ENCODE data around the gene MED12.

MED12 gene

DNA sequence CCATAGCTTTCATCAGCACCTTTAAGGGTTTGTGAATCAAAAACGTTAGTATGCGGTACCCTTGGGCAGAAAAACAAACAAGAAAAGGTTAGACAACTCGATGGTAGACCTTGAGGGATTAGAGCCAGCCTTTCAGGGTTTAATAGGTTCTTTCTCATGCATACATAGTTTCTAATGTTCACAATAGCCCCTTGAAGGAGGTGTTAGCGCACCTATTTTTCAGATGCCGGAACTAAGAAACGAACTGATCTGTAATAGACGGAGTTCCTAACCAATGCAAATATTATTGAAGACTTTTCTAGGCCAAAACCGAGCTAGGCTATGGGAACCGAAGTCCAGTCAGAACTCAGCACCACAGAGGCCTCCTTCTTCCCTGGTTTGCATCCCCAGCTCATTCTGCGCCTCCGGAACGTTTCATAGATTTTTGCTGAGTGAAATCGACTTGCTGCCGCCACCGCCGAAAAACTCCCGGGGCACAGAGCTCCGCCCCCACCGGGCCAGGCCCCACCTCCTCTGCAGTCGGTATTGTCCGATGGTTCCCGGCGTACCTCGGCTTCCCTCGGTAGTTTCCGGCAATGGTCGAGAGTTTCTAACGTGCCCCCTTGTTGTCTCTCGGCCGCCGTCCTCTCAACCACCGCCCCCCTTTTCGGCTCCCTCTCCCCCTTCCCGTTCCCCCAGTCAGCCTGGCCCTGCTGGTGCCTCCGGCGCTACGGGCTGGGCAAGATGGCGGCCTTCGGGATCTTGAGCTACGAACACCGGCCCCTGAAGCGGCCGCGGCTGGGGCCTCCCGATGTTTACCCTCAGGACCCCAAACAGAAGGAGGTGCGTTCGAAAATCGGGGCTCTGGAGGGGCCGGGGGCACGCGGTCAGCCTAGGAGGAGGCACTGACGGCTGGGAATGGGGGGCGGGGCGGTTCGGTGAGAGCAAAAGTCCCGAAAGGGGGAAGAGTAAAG lies at the start of gene MED12:
Gene MED12 (plus strand): TSS at position 565 of the 953 bp plus-strand sequence. CDS start 159 bp downstream, at position 724.
- DNase-seq = peak; percentile 93

DNA sequence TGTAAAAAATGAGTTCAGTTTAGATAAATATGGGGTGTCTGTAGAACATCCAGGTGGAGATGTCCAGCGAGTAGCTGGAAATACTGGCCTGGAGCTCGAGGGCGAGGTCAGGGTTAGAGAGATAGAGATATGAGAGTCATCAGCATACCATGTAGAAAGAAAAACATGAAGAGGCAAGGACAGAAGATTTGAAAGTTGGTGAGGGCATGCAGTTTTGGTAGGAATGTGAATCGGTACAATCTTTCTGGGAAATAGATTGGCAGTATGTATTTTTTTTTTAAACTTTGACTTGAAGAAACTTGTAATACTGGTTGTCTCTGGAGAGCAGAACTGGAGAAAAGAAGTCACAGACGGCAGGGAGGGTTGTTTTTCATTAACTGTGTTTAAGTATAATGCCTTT lies 47.9 kb upstream of the MED12 start:
- DNase-seq = no peak

DNA sequence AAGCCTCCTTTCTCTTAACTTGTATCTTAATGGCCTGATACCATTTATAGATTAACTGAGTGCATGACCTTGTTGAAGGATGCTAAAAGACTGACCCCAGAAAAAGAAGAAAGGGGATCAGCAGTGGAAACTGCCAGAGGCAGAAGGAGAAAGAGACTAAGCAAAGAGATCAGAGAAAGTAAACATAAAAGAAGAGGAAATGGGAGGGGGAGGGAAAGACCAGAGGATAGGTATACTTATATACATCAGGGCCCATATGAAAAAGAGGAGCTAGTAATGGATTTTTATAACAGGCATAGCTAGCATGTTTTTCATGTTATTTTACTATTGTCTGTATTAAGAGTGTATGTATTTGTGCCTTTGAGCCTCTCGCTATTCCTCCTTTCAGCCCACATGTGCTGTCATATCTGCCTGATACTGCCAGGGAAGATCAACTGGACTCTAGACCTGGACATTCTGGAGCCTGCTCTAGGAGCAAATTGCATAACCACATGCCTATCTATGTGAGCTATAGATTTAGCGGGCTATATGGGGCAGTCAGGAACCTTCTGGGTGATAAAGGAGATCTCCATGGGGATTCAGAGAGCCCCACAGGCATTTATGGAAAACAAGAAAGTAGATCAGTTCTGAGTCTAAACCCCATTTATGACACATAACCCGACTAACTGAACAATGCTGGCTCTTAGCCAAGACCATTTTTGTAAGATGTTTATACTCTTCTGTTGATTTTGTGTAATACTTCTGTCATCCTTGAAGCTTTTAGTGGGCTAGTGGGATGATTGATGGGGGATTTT lies 36.9 kb upstream of the MED12 start:
- DNase-seq = no peak

DNA sequence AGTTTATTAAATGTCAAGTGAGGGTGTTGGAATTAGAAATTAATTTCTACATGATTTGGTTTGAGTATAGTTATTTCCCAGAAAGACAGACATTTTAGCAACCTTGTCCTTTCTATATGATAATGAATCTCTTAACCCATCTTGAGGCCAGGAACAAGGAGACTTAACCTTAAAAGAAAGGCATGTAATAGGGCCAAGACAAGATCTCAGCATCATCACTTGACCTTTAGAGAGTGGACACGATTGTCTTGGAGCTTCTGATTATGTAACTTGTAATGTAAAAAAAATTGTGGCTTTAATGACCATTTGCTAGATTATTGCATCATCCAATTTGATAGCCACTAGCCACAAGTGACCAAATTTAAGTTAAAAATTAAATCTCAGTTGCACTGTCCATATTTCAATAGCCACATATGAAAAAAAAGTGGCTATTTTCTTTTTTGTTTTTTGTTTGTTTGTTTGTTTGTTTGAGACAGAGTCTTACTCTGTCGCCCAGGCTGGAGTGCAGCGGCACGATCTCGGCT lies 36.2 kb upstream of the MED12 start:
- no peak for DNase-seq

DNA sequence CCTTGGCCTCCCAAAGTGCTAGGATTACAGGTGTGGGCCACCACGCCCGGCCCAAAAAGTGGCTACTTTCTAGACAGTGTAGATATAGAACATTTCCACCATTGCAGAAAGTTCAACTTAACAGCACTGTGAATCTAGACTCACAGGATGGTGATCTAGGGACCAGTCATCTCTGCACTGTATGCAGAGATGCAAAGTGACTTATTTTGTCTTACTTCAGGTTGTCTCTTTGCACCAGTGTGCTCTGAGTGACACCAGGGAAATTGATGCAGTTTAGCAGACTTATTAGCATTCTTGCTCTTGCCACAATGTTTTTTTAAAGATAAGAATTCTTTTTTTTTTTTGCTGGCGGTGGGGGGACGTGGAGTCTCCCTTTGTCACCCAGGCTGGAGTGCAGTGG lies 35.6 kb upstream of the MED12 start:
- DNase-seq = no peak

DNA sequence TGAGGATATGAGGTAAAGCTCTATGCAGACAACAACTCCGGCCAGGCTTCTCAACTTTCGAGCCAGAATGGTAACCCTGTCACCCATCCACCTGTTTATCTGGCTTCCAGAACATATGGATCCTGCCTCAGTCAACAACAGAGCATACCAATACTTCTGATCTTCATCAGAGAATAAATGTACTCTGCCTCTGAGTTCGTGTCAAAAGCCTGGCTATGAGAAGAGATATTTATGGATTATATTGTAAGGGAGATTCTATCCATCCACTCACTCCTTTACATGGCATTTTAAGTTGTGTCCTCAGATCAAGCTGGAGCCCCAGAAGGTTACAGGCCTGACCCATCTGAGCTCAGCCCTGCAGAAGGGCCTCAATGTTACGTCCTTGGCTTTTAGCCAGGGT lies 32.5 kb upstream of the MED12 start:
- DNase-seq = no peak

DNA sequence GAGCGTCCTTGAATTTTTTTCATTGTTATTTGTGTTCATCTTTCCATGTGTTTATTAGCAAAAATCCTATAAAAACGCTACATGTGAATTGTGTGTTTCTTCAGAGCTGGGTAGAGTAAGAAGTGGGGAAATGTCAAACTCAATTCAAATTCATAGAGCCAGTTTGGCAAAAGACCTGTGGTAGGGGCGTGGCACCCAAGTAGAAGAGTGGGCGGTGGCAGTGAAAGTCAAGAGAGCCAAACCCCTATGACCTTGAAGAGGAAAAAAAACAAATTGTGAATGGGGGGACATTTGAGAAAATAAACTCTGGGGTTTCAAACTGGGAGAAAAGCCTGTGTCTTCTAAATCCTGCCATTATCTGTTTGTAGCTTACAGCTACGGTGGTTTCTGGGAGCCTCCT lies 27.1 kb upstream of the MED12 start:
- DNase-seq = no peak

DNA sequence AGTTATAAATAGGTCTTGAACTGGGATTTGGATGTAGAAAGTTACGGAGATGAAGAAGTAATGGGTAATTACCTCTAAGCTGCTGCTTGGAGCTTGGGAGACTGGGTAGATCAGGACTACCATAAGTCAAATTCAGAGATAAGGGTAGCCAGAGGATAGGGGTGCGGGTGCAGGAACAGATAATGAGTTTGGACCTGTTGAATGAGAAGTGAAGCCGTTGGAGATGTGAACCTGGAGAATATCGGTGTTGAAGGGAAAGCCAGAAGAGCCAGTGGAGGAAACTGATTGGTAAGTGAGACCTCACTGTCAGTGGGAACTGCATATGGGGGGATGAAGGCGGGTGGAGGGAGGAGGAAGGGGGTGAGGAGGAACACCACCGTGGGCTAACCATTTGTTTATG lies 23.4 kb upstream of the MED12 start:
- no peak for DNase-seq

DNA sequence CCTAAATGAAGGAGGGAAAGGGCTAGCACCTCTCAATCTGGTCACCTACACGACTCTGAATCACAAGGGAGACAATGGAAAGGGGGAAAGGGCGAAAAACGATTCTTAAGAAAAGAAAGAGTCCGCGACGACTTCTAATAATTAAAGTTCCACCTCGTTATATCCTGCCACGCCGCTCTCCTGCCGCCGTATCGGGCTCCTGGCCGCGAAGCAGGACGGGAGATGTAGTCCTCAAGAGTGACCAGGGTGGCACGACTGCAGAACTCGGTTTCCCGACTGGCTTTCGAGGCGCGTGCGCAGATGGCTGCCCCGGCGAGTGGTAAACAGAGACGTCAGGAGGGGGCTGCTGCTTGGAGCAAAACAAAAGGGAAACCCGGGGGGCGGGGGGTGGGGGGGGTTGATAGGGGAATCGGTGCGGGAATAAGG lies 22.8 kb upstream of the MED12 start, which contains the start of gene FOXO4:
Gene FOXO4 (plus strand): TSS at position 297 of the 426 bp plus-strand sequence. CDS start 678 bp downstream, outside the sequence.
- peak; percentile 95 for DNase-seq

DNA sequence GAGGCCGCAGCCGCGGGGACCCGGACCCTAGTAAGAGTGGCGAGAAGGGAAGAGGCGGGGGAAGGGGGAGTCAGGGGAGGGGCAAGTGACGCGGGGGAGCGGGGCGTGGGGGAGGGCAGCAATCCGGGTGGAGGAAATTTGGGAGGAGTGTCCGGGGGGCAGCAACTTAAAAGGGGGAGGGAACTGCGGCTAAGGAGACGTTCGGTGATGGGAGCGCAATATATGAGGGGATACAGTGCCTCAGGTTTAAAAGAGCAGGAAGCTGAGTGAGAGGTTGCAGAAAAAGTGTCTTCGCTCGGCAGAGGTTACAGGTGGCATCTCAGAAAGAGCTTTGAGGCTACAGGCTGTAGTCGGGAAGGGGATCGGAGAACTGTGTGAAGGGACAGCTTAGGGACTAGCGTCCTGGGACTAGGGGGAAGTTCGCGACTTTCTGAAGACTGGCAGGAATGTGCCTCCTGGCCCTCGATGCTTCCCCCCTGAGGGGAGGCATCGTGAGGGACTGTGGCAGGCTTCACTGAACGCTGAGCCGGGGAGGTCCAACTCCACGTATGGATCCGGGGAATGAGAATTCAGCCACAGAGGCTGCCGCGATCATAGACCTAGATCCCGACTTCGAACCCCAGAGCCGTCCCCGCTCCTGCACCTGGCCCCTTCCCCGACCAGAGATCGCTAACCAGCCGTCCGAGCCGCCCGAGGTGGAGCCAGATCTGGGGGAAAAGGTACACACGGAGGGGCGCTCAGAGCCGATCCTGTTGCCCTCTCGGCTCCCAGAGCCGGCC lies 22.2 kb upstream of the MED12 start:
- no peak for DNase-seq

DNA sequence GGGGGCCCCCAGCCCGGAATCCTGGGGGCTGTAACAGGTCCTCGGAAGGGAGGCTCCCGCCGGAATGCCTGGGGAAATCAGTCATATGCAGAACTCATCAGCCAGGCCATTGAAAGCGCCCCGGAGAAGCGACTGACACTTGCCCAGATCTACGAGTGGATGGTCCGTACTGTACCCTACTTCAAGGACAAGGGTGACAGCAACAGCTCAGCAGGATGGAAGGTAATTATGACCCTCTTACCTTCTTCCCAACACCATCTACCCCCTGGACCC lies 21.7 kb upstream of the MED12 start:
- no peak for DNase-seq

DNA sequence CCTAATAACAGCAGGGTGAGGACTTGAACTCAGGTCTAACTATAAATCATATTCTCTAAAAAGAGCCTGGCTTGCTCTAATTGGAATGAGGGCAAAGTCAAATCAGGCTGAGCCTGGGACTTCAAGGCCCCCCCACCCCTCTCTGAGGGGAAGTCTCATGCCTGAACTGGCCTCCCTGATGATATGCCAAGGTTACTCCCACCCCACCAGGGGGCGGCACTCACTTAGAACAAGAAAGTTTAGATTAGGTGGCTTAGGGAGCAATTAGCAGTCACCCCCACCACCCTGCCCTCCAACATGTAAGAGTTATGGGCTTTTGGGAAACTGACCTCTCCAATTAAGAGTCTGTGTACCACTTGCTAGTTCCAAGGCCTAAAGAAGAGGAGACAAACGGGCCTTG lies 20.1 kb upstream of the MED12 start:
- DNase-seq = peak; percentile 91

DNA sequence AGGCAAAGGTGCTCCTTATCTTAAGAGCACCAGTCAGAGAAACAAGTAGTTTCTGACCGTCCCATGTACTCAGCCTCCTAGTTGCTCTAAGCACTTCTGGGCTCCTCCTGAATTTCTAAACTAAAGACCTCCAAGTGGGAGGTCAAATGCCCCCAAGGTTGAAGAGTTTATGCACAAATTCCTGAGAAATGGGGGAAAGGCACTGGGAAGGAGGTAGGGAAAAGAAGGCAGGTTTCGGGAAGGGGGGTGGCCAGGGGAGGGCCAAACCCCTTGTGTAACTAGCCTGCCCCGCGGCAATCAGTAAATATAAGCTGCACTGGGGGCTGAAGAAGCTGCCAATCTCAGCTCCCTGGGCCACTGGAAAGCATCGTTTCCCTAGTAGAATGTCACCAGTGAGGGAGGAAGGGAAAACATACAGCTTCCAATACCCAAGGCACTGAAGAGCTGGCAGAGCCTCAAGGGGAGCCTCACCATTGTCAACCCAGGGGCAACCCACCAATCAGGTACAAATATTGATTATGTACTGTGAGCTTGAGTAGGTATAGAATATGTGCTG lies 19.4 kb upstream of the MED12 start:
- DNase-seq = no peak

DNA sequence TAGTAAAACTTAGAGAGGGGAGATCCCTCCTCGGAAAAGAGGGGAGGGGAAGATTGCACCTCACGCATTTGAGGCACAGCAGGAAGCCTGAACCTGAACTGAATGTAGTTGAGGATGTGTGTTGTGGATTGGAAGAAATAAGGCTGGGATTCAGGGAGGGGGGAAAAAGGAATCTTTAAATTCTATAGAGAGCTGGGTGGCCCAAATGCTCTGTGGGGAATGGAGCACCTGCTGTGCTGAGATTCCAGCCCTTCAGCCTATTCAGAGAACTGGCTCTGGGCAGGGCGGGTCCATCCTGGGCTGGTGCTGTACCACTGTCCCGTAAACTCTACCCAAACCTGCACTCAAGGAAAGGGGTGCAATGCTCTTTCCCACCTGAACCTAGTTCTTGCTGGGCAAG lies 18.7 kb upstream of the MED12 start:
- no peak for DNase-seq

DNA sequence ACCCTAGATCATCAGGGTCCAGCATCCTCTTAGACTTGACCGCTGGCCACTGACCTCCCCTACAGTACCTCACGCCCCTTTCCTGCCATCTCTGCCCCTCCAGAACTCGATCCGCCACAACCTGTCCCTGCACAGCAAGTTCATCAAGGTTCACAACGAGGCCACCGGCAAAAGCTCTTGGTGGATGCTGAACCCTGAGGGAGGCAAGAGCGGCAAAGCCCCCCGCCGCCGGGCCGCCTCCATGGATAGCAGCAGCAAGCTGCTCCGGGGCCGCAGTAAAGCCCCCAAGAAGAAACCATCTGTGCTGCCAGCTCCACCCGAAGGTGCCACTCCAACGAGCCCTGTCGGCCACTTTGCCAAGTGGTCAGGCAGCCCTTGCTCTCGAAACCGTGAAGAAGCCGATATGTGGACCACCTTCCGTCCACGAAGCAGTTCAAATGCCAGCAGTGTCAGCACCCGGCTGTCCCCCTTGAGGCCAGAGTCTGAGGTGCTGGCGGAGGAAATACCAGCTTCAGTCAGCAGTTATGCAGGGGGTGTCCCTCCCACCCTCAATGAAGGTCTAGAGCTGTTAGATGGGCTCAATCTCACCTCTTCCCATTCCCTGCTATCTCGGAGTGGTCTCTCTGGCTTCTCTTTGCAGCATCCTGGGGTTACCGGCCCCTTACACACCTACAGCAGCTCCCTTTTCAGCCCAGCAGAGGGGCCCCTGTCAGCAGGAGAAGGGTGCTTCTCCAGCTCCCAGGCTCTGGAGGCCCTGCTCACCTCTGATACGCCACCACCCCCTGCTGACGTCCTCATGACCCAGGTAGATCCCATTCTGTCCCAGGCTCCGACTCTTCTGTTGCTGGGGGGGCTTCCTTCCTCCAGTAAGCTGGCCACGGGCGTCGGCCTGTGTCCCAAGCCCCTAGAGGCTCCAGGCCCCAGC lies 17.6 kb upstream of the MED12 start:
- no peak for DNase-seq

DNA sequence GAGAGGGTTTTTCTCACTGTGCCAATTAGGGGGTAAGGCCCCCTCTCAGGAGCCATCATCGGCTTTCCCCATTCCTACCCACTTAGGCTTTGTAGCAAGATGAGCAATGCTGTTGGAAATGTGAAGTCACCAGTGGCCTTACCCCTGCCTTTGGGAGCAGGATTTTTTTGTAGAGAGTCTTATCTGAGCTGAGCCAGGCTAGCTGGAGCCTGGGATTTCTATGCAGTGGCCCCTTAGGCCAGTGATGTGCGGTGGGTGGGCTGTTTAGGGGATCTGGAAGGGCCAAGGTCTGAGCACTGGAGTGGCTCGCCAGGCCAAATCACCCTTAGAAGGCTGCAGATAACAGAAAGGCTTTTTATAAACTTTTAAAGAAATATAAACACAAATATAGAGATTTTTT lies 16.1 kb upstream of the MED12 start:
- no peak for DNase-seq

DNA sequence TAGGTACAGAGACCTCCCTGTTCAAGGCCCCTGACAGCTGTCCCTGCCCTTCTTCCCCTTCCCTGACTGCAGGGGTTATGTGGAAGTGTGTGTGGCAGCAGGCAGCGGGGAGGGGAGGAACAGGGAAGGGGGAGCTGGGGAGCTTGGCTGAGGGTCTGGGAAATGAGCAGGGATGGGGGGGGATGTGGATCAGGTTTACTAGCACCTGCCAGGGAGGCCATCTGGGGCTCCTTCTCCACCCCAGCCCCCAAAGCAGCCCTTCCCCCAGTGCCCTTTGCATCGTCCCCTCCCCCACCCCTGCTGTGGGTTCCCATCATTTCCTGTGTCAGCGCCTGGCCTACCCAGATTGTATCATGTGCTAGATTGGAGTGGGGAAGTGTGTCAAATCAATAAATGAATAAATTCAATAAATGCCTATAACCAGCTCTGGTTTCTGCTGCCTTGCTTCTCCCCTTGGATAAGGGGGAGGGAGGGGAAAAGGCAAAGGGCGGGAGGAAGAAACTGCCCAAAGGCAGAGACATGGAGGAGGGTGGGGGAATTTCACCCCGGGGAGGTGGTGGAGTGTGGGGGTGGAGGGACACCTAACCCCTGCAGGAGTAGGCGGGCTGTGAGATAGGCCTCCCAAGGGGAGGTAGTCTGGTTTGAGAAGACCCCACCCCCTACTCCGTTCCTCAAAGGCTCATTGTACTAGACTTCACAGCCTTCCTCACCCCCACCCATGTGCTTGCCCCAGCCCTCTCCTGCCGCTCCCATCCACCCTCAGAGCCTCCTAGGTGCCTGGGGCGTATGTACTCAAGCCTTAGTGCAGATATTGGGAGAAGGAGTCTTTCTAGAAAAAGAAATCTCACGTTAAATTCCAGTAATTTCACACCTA lies 15.0 kb upstream of the MED12 start:
- peak; percentile 79 for DNase-seq

DNA sequence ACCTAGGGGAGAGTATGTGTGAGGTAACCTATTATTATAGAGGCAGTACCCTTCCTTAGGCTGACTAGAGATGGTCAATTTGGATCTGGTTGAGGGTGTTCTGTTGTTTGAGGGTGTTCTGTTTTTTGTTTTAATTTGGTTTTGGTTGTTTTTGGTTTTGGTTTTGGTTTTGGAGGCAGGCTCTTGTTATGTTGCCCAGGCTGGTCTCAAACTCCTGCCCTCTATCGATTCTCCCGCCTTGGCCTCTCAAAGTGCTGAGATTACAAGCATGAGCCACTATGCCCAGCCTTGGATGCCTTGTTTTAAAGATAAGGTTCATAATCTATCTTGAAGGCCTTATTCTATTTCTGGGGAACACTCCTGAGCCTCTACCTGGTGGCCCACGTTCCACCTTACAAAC lies 12.8 kb upstream of the MED12 start:
- no peak for DNase-seq

DNA sequence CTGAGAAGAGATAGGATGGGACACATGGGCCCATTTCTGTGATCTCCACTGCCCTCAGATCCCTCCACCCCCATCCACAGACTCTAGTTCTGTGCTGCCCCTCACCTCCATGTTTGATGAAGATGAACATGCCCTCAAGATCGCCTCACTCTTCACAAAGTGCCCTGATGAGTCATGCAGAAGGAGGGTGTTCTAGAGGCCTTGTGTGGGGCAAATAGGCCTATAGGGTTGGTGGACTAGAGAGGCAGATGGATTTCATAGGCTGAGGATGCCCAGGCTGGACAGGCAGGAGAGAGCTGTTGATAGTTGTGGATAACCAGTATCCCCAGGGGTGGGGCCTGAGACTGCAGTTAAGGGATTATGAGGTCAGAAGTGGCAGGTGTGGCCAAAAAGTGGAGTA lies 12.0 kb upstream of the MED12 start, which contains the start of gene CXorf65:
Gene CXorf65 (minus strand): TSS at position 314 of the 400 bp plus-strand sequence. CDS start 184 bp downstream, at position 130.
- peak; percentile 63 for DNase-seq

DNA sequence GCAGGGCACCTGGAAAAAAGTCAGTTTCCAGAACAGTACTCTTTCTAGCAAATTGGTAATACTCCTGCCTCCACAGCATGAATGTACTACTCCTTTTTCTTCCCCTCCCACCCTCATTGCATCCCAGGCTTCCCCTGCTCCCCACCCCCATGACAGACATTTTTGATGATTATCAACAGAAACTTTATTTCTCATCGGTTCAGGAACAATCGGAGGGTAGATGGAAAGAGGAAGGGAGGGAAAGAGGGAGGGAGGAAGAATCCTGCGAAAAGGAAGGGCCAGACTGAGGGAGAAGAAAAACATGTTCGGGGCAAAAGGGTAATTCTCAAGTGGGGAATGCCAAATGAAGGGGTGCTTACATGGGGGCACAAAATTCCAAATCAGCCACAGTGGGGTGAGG lies 11.2 kb upstream of the MED12 start:
- no peak for DNase-seq
